HG03135 (cell line): Measurements from ENCODE around the gene BMI1.
"Not testable (repeated sequence)": the region's sequence is repeated elsewhere in the genome, so short reads cannot be mapped to it uniquely, and the experiment has no call there.

Source experiments
- ATAC-seq: cut with Tn5 transposase; IDR thresholded peaks from one replicate; pipeline ENCODE4 v1.9.1; 2021; ENCODE audit warnings: mild to moderate bottlenecking, moderate library complexity; ENCODE audit not compliant: unreplicated experiment

Gene BMI1

DNA sequence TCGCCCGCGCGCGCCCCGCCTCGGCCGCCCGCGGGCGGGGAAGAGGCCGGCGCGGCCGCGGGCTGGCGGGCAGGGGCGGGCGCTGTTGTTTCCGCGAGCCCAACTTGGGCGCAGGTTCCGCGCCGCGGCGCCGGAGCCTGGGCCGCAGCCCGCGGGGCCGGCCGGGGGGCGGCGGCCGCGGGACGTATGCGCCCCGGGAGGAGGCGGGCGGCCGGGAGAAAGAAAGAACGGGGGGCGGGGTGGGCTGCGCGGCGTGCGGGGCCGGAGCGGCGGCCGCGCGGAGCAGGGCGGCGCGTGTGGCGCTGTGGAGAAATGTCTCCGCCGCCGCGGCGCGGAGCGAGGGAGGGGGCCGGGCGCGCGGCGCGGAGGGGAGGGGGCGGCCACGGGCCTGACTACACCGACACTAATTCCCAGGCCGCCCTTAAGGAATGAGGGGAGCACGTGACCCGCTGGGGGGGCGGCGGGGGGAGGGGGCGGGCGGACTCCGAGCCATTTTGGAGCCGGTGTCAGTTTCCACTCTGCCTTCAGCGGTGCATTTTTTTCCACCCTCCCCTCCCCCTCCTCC lies at the start of gene BMI1:
Gene BMI1 (plus strand): TSS at position 509 of the 565 bp plus-strand sequence. CDS start 5,351 bp downstream, outside the sequence.
- peak; percentile 19 for ATAC-seq

DNA sequence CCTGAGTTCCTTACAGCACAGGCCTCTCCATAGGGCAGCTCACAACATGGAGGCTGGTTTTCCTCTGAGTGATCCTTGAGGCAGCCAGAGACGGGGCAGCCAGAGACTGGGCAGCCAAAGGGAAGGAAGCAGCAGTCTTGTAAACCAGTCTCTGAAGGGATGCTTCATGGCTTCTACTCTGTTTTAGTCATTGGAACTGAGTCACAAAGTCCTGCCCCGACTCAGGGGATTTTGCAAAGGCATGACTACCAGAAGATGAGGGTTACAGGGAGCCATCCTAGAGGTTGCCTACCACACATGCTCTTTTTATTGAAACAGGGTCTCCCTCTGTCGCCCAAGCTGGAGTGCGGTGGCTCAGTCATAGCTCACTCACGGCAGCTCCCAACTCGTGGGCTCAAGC lies 49.1 kb upstream of the BMI1 start:
- no peak for ATAC-seq

DNA sequence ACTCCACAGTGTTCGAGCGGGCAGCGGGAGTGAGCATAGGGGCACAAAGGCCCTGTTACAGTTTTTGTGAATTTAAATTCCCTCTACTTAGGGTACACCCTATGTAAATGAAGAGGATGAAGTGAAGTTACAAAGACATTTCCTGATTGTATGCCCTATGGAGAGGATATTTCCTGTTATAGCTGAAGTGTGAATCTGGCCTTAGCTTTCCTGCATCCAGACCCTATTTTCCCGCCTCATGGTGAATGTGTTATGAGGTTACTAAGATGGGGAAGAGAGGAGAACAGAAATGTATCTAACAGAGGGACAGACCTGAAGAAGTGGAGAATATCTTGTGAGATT lies 42.5 kb upstream of the BMI1 start:
- ATAC-seq: no peak

DNA sequence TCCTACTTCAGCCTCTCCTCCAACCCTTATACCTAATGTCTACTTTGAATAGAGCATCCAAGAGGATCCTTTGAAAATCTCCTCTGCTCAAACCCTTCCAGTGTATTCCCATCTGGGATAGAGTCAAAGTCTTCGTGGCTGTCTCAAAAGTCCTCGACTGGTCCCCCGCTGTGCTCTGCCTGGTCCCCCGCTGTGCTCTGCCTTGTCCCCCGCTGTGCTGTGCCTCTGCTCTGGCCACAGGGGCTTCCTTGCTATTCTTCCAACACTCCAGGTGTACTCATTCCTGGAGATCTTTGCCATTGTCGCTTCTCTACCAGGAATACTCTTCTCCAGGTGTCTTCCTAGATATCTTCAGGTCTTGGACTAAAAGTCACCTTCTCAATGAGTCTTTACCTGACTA lies 40.8 kb upstream of the BMI1 start:
- ATAC-seq: no peak

DNA sequence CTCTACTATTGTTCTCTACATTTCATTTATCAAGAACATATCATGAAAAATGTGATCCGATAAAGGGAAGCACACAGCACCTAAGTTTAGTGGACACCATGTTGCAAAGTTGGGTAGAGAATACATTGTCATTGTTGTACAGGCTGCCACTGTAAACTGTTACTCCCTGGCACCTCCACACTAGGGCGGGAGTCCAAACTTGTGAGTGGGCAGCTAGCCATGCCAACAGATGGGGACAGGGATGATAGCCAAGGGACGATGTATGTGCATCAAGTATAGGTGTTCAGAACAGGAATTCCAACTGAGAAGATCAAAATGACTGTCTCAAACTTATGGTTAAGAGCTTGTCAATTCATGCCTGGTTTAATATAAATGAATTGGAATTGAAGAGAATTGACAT lies 35.8 kb upstream of the BMI1 start:
- no peak for ATAC-seq

DNA sequence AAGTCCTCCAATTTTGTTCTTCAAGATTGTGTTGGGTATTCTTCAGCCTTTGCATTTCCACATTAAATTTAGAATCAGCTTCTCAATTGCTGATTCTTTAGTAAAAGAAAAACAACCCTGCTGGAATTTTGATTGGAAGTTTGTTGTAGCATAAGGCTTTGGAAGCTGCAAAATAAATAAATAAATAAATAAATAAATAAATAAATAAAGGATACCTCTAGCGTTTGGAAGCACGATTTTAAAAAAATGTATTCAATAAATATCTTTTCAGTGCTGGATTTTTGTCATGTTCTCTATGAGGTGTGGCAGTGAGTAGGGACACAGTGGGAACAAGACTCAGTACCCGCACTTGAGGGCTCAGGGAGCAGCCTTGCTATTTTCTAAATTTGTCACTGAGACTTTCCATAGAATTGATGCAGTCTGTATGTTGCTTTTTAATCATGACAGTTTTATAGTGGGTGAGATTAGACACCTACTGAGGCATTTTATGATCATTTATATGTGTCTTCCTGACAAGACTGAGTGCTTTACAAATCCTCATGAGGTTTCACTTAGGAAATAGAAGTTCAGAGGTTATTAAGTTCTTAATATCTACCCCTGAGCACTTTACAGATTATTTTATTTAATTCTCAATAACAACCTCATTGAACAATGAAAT lies 27.0 kb upstream of the BMI1 start:
- no peak for ATAC-seq

DNA sequence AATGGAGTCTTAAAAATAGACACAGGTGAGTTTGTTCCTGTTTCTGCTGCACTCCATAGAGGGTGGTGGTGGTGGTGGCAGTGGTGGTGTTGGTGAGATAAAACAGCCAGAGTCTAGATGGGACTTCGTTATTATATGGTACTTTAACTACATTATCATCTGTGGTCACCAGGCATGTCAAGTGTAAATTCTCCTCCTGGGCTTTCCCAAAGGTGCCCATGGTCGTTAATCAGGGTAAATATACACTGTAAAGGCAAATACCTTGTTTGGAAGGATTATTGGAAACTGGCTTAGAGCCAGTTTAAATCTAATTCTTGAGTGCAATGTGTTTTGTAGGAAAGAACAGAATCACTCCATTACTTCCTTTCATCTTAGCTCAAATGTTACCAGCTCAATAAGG lies 26.2 kb upstream of the BMI1 start:
- ATAC-seq: no peak

DNA sequence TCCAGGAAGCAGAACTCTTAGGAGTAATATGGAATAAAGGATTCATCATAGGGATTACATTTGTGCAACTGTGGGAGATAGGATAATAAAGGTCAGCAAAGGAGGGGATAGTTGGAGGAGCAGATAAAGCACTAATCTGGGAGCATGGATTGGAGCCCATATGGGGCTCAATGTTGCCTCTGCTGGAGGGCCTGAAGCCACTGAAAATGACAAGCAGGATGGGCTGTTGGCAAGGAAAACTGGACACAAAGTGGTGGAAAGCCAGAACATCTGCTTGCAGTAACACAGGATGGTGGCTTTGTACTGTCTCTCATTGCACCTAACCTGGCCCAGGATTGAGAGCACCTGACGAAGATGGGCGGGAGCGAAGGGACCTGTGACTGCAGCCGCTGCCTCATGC lies 19.7 kb upstream of the BMI1 start:
- no peak for ATAC-seq

DNA sequence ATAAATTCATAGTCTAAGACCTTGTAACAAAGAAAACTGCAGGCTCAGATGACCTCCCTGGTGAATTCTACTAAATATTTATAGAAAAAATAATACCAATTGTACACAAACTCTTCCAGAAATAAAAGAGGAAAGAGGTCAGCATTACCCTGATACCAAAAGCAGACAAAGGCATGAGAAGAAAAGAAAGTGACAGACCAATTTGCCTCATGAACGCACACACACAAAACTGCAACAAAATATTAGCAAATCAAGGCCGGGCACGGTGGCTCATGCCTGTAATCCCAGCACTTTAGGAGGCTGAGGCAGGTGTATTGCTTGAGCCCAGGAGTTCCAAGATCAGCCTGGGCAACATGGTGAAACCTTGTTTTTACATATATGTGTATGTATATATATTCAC lies 17.4 kb upstream of the BMI1 start:
- no peak for ATAC-seq

DNA sequence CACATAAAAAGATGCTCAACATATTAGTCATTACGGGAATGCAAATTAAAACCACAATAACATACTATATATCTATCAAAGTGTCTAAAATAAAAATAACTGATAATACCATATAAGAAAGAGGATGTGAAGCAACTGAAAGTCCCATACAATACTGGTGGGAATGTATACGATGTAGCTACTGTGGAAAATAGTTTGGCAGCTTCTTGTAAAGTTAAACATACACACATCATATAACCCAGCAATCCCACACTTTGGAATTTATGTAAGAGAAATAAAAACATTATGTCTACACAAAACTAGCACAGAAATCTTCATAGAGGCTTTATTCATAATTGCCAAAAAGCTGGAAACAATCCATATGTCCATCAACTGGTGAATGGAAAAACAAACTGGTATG lies 15.2 kb upstream of the BMI1 start:
- ATAC-seq: no peak

DNA sequence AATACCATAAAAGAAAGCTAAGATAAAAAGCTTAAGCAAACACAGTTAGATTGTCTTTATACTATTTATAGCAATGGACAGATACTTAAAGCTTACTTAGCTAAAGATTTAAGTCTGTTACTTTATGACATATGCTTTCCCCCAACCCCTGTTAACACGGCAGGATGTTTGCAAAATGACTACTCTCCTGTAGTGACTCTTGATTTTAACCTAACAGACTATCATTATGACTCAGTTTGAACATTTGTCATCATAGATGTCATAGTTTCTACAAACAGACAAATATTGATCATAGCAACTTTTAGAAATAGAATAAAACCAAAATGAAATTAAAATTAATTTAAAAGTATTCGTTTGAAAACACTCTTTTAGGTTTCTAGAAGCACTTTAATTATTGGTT lies 12.5 kb upstream of the BMI1 start:
- ATAC-seq: peak; percentile 92

DNA sequence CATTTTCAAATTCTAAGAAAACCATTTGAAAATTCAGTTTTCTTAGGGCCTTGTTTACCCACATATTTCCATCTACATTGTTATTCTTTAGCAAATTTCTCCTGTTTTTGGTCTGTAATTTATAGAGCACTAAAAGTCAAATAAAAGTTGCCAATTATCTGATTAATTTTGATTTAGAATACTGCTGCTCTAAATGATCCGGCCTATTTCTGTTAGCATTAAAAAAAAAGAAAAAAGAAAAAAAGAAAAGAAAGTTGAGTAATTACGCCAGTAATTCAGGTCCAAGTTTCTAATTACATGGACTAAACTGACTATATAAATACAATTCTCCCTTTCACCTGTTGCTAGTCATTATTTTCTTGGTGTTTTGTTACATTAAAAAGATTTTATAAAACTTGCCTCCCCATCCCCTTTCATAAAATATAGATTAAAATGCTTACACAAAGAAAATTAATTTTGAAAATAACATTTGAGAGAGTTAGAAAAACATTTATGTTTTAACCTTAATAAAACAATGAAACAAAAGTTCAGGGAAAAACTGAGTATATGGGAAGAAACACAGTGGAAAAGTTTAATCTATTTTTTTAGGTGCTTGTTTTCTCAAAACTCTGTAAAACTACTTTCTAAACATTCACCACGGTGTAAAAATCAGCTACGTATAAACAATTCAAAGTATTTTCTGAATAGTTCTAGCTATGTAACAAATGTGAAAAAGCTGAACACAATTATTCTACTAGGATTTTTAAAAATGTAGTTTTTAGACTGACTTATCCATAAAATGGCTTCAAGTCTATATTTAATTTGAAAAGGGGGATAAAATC lies 11.5 kb upstream of the BMI1 start:
- ATAC-seq: no peak

DNA sequence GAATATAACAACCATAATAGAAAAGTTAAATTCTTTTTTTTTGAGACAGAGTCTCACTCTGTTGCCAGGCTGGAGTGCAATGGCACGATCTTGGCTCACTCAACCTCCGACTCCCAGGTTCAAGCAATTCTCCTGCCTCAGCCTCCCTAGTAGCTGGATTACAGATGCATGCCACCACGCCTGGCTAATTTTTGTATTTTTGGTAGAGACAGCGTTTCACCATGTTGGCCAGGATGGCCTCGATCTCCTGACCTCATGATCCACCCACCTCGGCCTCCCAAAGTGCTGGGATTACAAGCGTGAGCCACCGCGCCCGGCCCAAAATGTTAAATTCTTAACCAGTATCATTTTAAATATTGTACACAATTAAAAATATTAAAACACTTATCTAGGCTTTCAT lies 10.9 kb upstream of the BMI1 start:
- ATAC-seq: not testable (repeated sequence)

DNA sequence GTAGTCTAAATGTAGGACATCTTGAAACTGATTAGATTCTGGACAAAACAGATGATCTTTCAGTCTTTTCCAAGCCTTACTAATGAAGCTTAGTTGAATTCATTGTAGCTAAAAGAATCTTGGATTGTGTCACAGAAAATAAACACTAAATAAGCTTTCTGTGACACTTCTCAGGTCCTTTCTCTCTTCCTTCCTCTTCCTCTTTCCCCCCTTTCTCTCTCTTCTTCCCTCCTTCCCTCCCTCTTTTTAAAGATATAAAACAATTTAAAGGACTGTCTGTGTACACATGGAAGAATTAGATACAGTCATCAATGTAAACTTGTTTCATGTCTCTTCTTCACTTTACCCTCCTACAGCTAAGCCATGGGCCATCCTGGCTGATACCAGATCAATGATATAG lies 10.0 kb upstream of the BMI1 start:
- no peak for ATAC-seq

DNA sequence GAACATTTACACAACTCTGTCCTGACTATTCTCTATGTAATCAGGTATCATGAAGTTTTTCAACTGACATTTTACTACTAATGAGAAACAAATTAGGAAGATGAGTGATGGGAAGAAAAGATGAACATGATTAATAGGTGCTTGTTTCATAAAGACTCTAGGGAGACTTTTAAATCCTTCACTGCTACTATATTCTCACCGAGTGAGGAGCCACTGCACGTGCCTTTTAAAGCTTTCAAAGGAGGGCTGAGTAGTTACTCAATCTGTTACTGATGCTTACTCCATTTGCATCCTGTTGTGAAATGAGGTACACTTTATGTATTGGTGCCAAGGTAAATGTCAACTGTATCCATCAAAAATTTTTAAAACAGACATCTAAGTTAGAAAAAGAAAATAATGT lies 6.0 kb upstream of the BMI1 start:
- no peak for ATAC-seq

DNA sequence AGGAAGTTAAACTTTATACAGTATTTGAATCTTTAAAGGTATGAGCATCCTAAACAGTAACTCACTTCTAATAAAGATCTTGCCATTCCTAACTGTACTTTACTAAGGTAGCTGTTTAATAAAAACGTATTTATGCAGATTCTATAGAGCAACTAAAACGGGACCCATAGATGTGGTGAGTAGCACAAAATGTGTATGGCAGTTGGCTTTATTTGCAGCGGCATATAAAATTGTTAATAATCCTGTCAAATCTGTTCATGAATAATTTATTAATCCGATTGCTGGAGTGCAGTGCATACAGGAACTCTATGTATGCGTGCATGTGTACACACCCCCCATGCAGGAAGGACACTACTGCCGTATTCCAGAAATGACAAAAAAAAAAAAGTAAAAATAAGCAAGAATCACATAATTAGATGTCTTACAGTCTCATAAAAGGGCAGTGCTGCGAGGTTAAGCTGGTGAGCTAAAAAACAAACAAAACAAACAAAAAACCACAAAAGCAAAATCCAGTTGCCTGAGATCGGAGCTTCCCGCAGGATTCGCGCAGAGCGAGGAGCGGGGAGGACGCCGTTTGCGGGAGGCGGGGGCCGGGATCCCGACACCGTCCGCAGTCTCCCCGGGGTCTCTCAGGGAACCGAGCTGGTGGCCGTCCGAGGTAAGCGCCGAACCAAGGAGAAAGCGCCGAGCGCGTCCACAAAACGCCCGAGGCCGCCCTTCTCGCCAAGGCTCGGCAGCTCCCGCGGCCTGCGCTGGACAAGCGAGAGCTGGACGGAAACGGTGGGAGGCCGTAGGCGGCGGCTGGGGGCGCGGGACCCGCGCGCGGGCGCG lies 5.2 kb upstream of the BMI1 start:
- peak; percentile 22 for ATAC-seq

DNA sequence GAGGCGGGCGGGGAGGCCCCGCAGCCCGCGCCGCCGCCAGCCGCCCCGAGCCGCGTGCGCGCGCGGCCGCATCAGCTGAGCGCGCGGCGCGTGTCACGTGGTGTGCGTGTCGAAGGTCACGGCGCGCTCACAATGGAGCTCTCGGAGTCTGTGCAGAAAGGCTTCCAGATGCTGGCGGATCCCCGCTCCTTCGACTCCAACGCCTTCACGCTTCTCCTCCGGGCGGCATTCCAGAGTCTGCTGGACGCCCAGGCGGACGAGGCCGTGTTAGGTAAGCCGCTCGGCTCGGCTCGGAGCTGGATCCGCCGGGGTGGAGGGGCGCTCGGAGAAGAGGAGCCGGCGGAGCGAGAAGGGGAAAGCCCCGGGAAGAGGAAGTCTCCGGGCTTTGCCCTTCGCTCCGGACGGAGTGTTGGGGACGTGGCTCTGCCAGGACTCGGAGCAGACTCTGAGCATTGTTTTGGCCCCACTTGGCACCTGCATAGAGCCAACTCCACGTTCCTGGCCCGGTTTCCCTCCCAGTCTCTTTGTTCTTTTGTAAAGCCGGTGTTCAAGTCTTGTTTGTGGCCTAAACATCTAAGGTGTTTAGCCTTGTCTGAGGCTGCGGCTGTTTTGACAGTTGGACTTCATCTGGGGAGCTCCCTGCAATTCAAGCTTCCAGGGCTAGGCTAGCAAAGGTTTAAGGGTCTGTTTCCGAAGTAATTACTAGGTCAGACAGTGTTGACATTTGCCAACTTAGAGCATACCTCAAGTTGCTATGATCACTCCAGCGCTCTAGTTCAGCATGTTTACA lies 4.4 kb upstream of the BMI1 start, which contains the start of gene COMMD3:
Gene COMMD3 (plus strand): TSS at position 103 of the 790 bp plus-strand sequence. CDS start 30 bp downstream, at position 133.
- peak; percentile 59 for ATAC-seq

DNA sequence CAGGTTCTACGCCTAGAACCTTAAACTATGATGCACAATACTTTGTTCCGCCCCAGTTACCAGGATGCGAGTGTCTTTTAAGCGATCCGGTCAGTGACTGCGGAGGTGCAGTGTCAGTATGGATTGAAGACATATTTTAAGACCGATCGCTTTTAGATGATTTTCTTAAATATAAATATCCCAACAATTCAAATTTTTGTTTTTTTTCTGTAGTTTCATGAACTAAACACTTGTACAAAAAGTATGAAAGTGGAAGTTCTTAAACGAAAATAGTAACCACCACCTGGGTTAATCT lies 3.9 kb upstream of the BMI1 start:
- ATAC-seq: no peak

DNA sequence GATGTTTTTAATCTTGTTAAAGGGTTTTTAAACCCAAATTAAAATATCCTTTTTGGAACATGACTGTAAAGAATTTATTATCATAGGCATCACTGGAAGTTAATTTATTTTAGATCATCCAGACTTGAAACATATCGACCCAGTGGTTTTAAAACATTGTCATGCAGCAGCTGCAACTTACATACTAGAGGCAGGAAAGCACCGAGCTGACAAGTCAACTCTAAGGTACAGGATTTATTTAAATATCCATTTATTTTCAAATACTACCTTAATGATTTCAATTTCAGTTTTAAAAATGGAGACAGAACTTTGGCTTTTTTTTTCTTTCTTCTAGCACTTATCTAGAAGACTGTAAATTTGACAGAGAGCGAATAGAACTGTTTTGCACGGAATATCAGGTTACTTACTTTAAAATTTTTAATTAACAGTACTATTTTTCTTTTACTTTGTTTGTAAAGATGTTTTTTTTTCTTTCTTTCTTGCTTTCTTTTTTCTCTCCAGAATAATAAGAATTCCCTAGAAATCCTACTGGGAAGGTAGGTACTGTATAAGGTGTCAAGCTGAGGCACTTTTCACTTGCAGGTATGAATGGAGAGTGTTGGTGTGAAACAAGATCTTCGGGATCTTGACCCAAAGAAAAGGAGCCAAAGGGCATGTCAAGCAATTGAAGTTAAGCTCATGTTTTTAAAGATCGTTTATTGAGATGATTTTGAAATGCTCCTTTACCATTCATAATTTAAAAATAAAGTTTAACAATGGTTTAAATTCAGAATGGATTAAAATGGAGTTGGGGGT lies 2.9 kb upstream of the BMI1 start:
- no peak for ATAC-seq

DNA sequence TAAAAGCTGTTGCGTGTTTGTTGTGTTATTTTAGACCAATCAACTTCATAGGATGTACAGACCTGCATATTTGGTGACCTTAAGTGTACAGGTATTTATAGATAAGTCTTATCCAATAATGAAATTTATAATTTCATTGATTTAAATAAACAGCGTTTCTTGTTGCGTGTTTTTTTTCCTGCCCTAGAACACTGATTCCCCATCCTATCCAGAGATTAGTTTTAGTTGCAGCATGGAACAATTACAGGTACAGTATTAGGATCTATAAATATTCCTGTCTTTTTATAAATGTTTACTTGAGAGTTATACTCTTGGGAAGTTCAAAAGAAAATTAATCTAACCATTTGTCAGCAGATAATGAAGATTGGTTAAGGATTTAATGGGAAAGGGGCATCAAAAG lies 2.1 kb upstream of the BMI1 start:
- ATAC-seq: no peak
